ENCODE measurements around the gene CCDC88B.

CCDC88B gene

GRCh38 chr11:64348383-64349024, 8.5 kb downstream of the CCDC88B start:
- no peak for DNase-seq

- no peak for DNase-seq
Observed at GRCh38 chr11:64349025-64349387, 9.0 kb downstream of the CCDC88B start.

GRCh38 chr11:64349404-64349803, 9.4 kb downstream of the CCDC88B start:
- no peak for DNase-seq

GRCh38 chr11:64351136-64351631, 11.2 kb downstream of the CCDC88B start:
- no peak for DNase-seq

- no peak for DNase-seq
Observed at GRCh38 chr11:64352099-64352994, 12.3 kb downstream of the CCDC88B start.

- DNase-seq, result no peak
Observed at GRCh38 chr11:64352995-64353714, 13.2 kb downstream of the CCDC88B start.

GRCh38 chr11:64353715-64354506, 13.9 kb downstream of the CCDC88B start:
- DNase-seq, result no peak

GRCh38 chr11:64355078-64355940, 15.3 kb downstream of the CCDC88B start:
- DNase-seq, result peak; percentile 84

- DNase-seq, result no peak
Observed at GRCh38 chr11:64356498-64357411, 16.8 kb downstream of the CCDC88B start.

GRCh38 chr11:64357446-64357845, 17.4 kb downstream of the CCDC88B start:
- DNase-seq, result no peak

GRCh38 chr11:64357904-64358535, 18.0 kb downstream of the CCDC88B start:
- peak; percentile 27 for DNase-seq

GRCh38 chr11:64358536-64358906, 18.5 kb downstream of the CCDC88B start:
- no peak for DNase-seq

- peak; percentile 65 for DNase-seq
Observed at GRCh38 chr11:64358907-64359711, 19.1 kb downstream of the CCDC88B start, which contains the start of gene RPS6KA4. Gene RPS6KA4, plus strand, starts transcription at chr11:64359162. Its CDS starts 74 bp downstream, at chr11:64359236.

- no peak for DNase-seq
Observed at GRCh38 chr11:64359712-64360445, 19.9 kb downstream of the CCDC88B start.

GRCh38 chr11:64360448-64360921, 20.5 kb downstream of the CCDC88B start:
- DNase-seq, result no peak

GRCh38 chr11:64361659-64362058, 21.7 kb downstream of the CCDC88B start:
- no peak for DNase-seq

- no peak for DNase-seq
Observed at GRCh38 chr11:64362339-64362738, 22.3 kb downstream of the CCDC88B start.

- DNase-seq, result no peak
Observed at GRCh38 chr11:64364435-64364834, 24.4 kb downstream of the CCDC88B start.

Data from T1000 (cell line).